ENCODE measurements around the gene SH3GLB2. TPM values are rescaled to one million over a fixed set of nuclear protein-coding genes. Genes with fewer than 3 reads are reported as not detected.

SH3GLB2 gene
- total RNA-seq, 3 donors from 2014 or later, result 59.2 to 227 (median 150) TPM

GRCh38 chr9:129002992-129003391 is 25.1 kb downstream of the SH3GLB2 start:
- Histone ChIP-seq H3K9me3 (no peaks in the 10 kb centered on the region), H3K4me3 (no peak overlapping the region), H3K4me1 (no peaks in the 10 kb centered on the region), H3K27ac (no peak overlapping the region), H3K27me3 (no peaks in the 10 kb centered on the region), H3K36me3 (peaks cover 6% of the 10 kb centered on the region)
- TF ChIP-seq POLR2AphosphoS5 (IDR thresholded peaks at IDR 0.05), result no peak
- TF ChIP-seq CTCF (IDR thresholded peaks at IDR 0.05), result no peak
- no peak for TF ChIP-seq POLR2A (IDR thresholded peaks at IDR 0.05)
- no peak for DNase-seq (ENCODE audit: low spot score in 2 of 2)
- intact Hi-C loops (cut with DNase I; ENCODE audit: low total_unique reads), result no loop called here

GRCh38 chr9:129001504-129002325 is 26.4 kb downstream of the SH3GLB2 start:
- Histone ChIP-seq H3K4me1 (no peaks in the 10 kb centered on the region), H3K27ac (peak overlapping the region in 1 of 2 donors; percentile 48), H3K4me3 (no peak overlapping the region), H3K36me3 (peaks cover 6% of the 10 kb centered on the region), H3K27me3 (no peaks in the 10 kb centered on the region), H3K9me3 (no peaks in the 10 kb centered on the region)
- DNase-seq (ENCODE audit: low spot score in 2 of 2), result no peak
- intact Hi-C loops (cut with DNase I; ENCODE audit: low total_unique reads), result no loop called here
- TF ChIP-seq POLR2AphosphoS5 (IDR thresholded peaks at IDR 0.05), result no peak
- TF ChIP-seq POLR2A (IDR thresholded peaks at IDR 0.05), result no peak
- TF ChIP-seq CTCF (IDR thresholded peaks at IDR 0.05), result no peak

GRCh38 chr9:128999581-129000206 is 28.4 kb downstream of the SH3GLB2 start:
- TF ChIP-seq POLR2AphosphoS5 (IDR thresholded peaks at IDR 0.05) (no peak), POLR2A (IDR thresholded peaks at IDR 0.05) (no peak), CTCF (IDR thresholded peaks at IDR 0.05) (no peak)
- Histone ChIP-seq H3K27ac (no peak overlapping the region), H3K4me1 (no peaks in the 10 kb centered on the region), H3K9me3 (no peaks in the 10 kb centered on the region), H3K4me3 (no peak overlapping the region), H3K27me3 (no peaks in the 10 kb centered on the region), H3K36me3 (peaks cover 4% of the 10 kb centered on the region)
- DNase-seq (ENCODE audit: low spot score in 2 of 2), result no peak
- intact Hi-C loops (cut with DNase I; ENCODE audit: low total_unique reads), result loop anchor here (2.0 kb wide), 1 partner anchor 59 kb away; no protein-coding TSS in a partner anchor

- peak overlapping the region in 1 of 2 donors; percentile 36 for H3K27ac ChIP-seq
- H3K36me3 ChIP-seq, result peaks cover 8% of the 10 kb centered on the region
- no peaks in the 10 kb centered on the region for H3K27me3 ChIP-seq
- intact Hi-C loops (cut with DNase I; ENCODE audit: low total_unique reads), result loop anchor here (2.0 kb wide), 1 partner anchor 60 kb away; no protein-coding TSS in a partner anchor
- no peaks in the 10 kb centered on the region for H3K9me3 ChIP-seq
- TF ChIP-seq POLR2AphosphoS5 (IDR thresholded peaks at IDR 0.05), result no peak
- TF ChIP-seq POLR2A (IDR thresholded peaks at IDR 0.05), result no peak
- no peak for TF ChIP-seq CTCF (IDR thresholded peaks at IDR 0.05)
- H3K4me1 ChIP-seq, result no peaks in the 10 kb centered on the region
- H3K4me3 ChIP-seq, result no peak overlapping the region
- DNase-seq (ENCODE audit: low spot score in 2 of 2), result peak in 1 of 2 donors; percentile 43
Observed at GRCh38 chr9:128998462-128998861, 29.7 kb downstream of the SH3GLB2 start.

- Histone ChIP-seq H3K4me3 (no peak overlapping the region), H3K27ac (peak overlapping the region in 1 of 2 donors; percentile 46), H3K4me1 (no peaks in the 10 kb centered on the region), H3K36me3 (peaks cover 8% of the 10 kb centered on the region), H3K9me3 (no peaks in the 10 kb centered on the region), H3K27me3 (no peaks in the 10 kb centered on the region)
- no peak for DNase-seq (ENCODE audit: low spot score in 2 of 2)
- TF ChIP-seq POLR2A (IDR thresholded peaks at IDR 0.05), result no peak
- no peak for TF ChIP-seq POLR2AphosphoS5 (IDR thresholded peaks at IDR 0.05)
- TF ChIP-seq CTCF (IDR thresholded peaks at IDR 0.05), result no peak
- intact Hi-C loops (cut with DNase I; ENCODE audit: low total_unique reads), result no loop called here
Observed at GRCh38 chr9:128995791-128996190, 32.3 kb downstream of the SH3GLB2 start.
